CD4-positive, alpha-beta T cell (primary cell): ENCODE data around the gene RFTN2. TPM values are rescaled to one million over a fixed set of nuclear protein-coding genes. Genes with fewer than 3 reads are reported as not detected.

Experiments
- ATAC-seq: fragments of 200-7000 bp; cut with Tn5 transposase; one replicate; pipeline ENCODE4 v1.10.0; 2022; ENCODE audit warnings: mild to moderate bottlenecking; ENCODE audit not compliant: poor library complexity
- CTCF ChIA-PET: fragments of 350-600 bp; sonication (Branson Sonifier 250); formaldehyde crosslinking; loops from one replicate; lab custom pipeline; 2021; ENCODE audit warnings: antibody characterized with exemption, inconsistent platforms; lab: Charles Lee
- POLR2A ChIA-PET: fragments of 350-600 bp; sonication (Branson Sonifier 250); formaldehyde crosslinking; loops from one replicate; lab custom pipeline; 2021; ENCODE audit warnings: antibody characterized with exemption, inconsistent platforms; lab: Charles Lee
- DNase-seq, 14 experiments: peaks; one replicate each; pipeline ENCODE4 v3.0.0-alpha.2; 2013 to 2020; ENCODE audit warnings: mixed read lengths in 2 of 14
- H3K27ac ChIP-seq, 2 donors: one replicate each; pipeline versions ENCODE4 v1.5.1 to v1.7.0; 2013; ENCODE audit warnings: low read length in 2 of 2, low read depth in 1 of 2, mild to moderate bottlenecking in 1 of 2
- H3K27me3 ChIP-seq, 2 experiments: 1 replicate in 1 of 2; 2 replicates in 1 of 2; pipeline versions ENCODE4 v1.6.1 to v1.7.0; 2013; ENCODE audit warnings: low read length in 2 of 2, control low read depth in 1 of 2, mild to moderate bottlenecking in 1 of 2, moderate library complexity in 1 of 2; ENCODE audit not compliant: insufficient read depth in 2 of 2, control insufficient read depth in 1 of 2
- H3K36me3 ChIP-seq: one replicate; pipeline ENCODE4 v1.6.1; 2013; ENCODE audit warnings: low read length, control low read depth; ENCODE audit not compliant: insufficient read depth
- H3K4me1 ChIP-seq: one replicate; pipeline ENCODE4 v1.6.1; 2013; ENCODE audit warnings: low read length, control low read depth; ENCODE audit not compliant: insufficient read depth
- H3K4me3 ChIP-seq: one replicate; pipeline ENCODE4 v1.5.1; 2013; ENCODE audit warnings: mild to moderate bottlenecking, low read length, moderate library complexity
- H3K9me3 ChIP-seq, 2 experiments: 1 replicate in 1 of 2; 2 replicates in 1 of 2; pipeline versions ENCODE4 v1.6.1 to v1.7.0; 2013; ENCODE audit warnings: low read length in 2 of 2, mild to moderate bottlenecking in 2 of 2, control low read depth in 1 of 2, moderate library complexity in 1 of 2; ENCODE audit not compliant: control insufficient read depth in 1 of 2, insufficient read depth in 1 of 2
- H3K27ac Mint-ChIP-seq: one replicate; pipeline ENCODE4 v1.8.0; 2020; ENCODE audit warnings: mixed read lengths
- H3K27me3 Mint-ChIP-seq: one replicate; pipeline ENCODE4 v1.8.0; 2021; ENCODE audit warnings: mixed read lengths
- H3K36me3 Mint-ChIP-seq: one replicate; pipeline ENCODE4 v1.8.0; 2021; ENCODE audit warnings: low read depth, mixed read lengths
- H3K4me1 Mint-ChIP-seq: one replicate; pipeline ENCODE4 v1.8.0; 2021; ENCODE audit warnings: low read depth, mixed read lengths
- H3K4me3 Mint-ChIP-seq: one replicate; pipeline ENCODE4 v1.8.0; 2020; ENCODE audit warnings: mild to moderate bottlenecking, mixed read lengths
- H3K9me3 Mint-ChIP-seq: one replicate; pipeline ENCODE4 v1.8.0; 2020; ENCODE audit warnings: mixed read lengths
- CTCF ChIP-seq: fragments of 200-600 bp; IDR thresholded peaks from one replicate; pipeline ENCODE4 v1.8.0; 2022; ENCODE audit warnings: antibody characterized with exemption, mild to moderate bottlenecking
- intact Hi-C, 2 experiments: fragments of 100-400 bp; cut with DNase I in 1 of 2; cut with micrococcal nuclease in 1 of 2; formaldehyde crosslinking; loops; one replicate each; pipeline versions ENCODE4 v1.15.1 to v1.9.0; 2023 to 2025; cut with DNase I, micrococcal nuclease
- total RNA-seq, 174 experiments: library from RNA in 2 of 174; stranded (reverse) in 2 of 174; gene quantifications; one replicate each; pipeline ENCODE4 v1.2.3 and lab custom pipeline; 2021 to 2026

The RFTN2 gene
- total RNA-seq, 2 experiments from 2014 or later = not detected

- H3K4me3 Mint-ChIP-seq = no peak overlapping the region
- no peak for ATAC-seq
- Histone ChIP-seq H3K4me3 (no peak overlapping the region), H3K9me3 (no peaks in the 10 kb centered on the region), H3K4me1 (peaks cover 6% of the 10 kb centered on the region), H3K27ac (no peak overlapping the region), H3K27me3 (no peaks in the 10 kb centered on the region), H3K36me3 (no peaks in the 10 kb centered on the region)
- ChIA-PET CTCF (no interaction called here), POLR2A (no interaction called here)
- H3K4me1 Mint-ChIP-seq = no peaks in the 10 kb centered on the region
- no peak for DNase-seq
- intact Hi-C loops = no loop called here
- no peak for TF ChIP-seq CTCF
- H3K36me3 Mint-ChIP-seq = no peaks in the 10 kb centered on the region
- no peaks in the 10 kb centered on the region for H3K9me3 Mint-ChIP-seq
- H3K27ac Mint-ChIP-seq = no peak overlapping the region
- H3K27me3 Mint-ChIP-seq = peaks cover 28% of the 10 kb centered on the region
Observed at GRCh38 chr2:197601726-197602125, 73.7 kb downstream of the RFTN2 start.

GRCh38 chr2:197600306-197600705 lies 75.1 kb downstream of the RFTN2 start:
- Mint-ChIP-seq H3K36me3 (no peaks in the 10 kb centered on the region), H3K4me3 (no peak overlapping the region), H3K9me3 (no peaks in the 10 kb centered on the region), H3K4me1 (no peaks in the 10 kb centered on the region), H3K27ac (no peak overlapping the region), H3K27me3 (peaks cover 28% of the 10 kb centered on the region)
- TF ChIP-seq CTCF = no peak
- no peak for DNase-seq
- no peak overlapping the region for H3K27ac ChIP-seq
- CTCF ChIA-PET = interaction anchor here (0.6 to 1.1 kb wide), 2 partner anchors 10 to 40 kb away, joined by 3 to 4 read pairs; no protein-coding TSS in a partner anchor
- H3K4me3 ChIP-seq = no peak overlapping the region
- intact Hi-C loops = no loop called here
- H3K4me1 ChIP-seq = peaks cover 6% of the 10 kb centered on the region
- POLR2A ChIA-PET = interaction anchor here (1.1 kb wide), 1 partner anchor 100 kb away, joined by 8 read pairs; the partner anchor contains the start of genes HSPD1 and HSPE1
- H3K9me3 ChIP-seq = no peaks in the 10 kb centered on the region
- H3K36me3 ChIP-seq = no peaks in the 10 kb centered on the region
- no peak for ATAC-seq
- no peaks in the 10 kb centered on the region for H3K27me3 ChIP-seq

- CTCF ChIA-PET = interaction anchor here (1.1 kb wide), 1 partner anchor 9 kb away, joined by 4 read pairs; no protein-coding TSS in a partner anchor
- Histone ChIP-seq H3K27me3 (no peaks in the 10 kb centered on the region), H3K36me3 (no peaks in the 10 kb centered on the region), H3K9me3 (no peaks in the 10 kb centered on the region), H3K4me1 (peaks cover 6% of the 10 kb centered on the region), H3K27ac (no peak overlapping the region), H3K4me3 (no peak overlapping the region)
- H3K4me1 Mint-ChIP-seq = no peaks in the 10 kb centered on the region
- H3K9me3 Mint-ChIP-seq = no peaks in the 10 kb centered on the region
- peak; percentile 35 for TF ChIP-seq CTCF
- intact Hi-C loops = loop anchor here in 1 of 2 experiments (5.0 kb wide), 1 partner anchor 698 kb away; no protein-coding TSS in a partner anchor
- peak; percentile 97 for ATAC-seq
- H3K27ac Mint-ChIP-seq = no peak overlapping the region
- H3K27me3 Mint-ChIP-seq = peaks cover 28% of the 10 kb centered on the region
- peak overlapping the region; percentile 18 for H3K4me3 Mint-ChIP-seq
- no peaks in the 10 kb centered on the region for H3K36me3 Mint-ChIP-seq
- POLR2A ChIA-PET = interaction anchor here (1.0 to 1.1 kb wide), 3 partner anchors 100 to 146 kb away, joined by 3 to 8 read pairs (median 4); partner anchors contain the start of genes COQ10B, HSPD1, HSPE1 and MARS2
- DNase-seq = peak in 10 of 14 experiments; percentile 2 to 65 (median 27)
Observed at GRCh38 chr2:197599285-197599965, 76.0 kb downstream of the RFTN2 start.
